Measurements from ENCODE around the gene MAPK12. TPM values are rescaled to one million over a fixed set of nuclear protein-coding genes. Genes with fewer than 3 reads are reported as not detected.

The MAPK12 gene
- total RNA-seq, 2 donors from 2014 or later: 8.4 to 18.0 TPM

GRCh38 chr22:50278956-50279619, 17.6 kb upstream of the MAPK12 start:
- TF ChIP-seq CTCF (IDR thresholded peaks at IDR 0.05) (no peak), POLR2A (IDR thresholded peaks at IDR 0.05) (no peak), POLR2AphosphoS5 (IDR thresholded peaks at IDR 0.05) (no peak)
- Histone ChIP-seq H3K27ac (no peak overlapping the region), H3K4me3 (no peak overlapping the region), H3K9me3 (no peaks in the 10 kb centered on the region), H3K4me1 (replicated peaks) (peaks cover 14% of the 10 kb centered on the region), H3K27me3 (replicated peaks; ENCODE audit: insufficient read depth) (no peaks in the 10 kb centered on the region), H3K36me3 (peaks cover 27 to 40% of the 10 kb centered on the region in 2 donors)
- DNase-seq (ENCODE audit: low spot score): no peak
- intact Hi-C loops (cut with DNase I): no loop called here
- 90% methylated on average over 30 of the region's 30 CpGs for whole genome bisulfite sequencing

- Histone ChIP-seq H3K9me3 (no peaks in the 10 kb centered on the region), H3K27ac (no peak overlapping the region), H3K27me3 (replicated peaks; ENCODE audit: insufficient read depth) (no peaks in the 10 kb centered on the region), H3K36me3 (peaks cover 27 to 34% of the 10 kb centered on the region in 2 donors), H3K4me3 (no peak overlapping the region), H3K4me1 (replicated peaks) (peaks cover 14% of the 10 kb centered on the region)
- WGBS: 95% methylated on average over 21 of the region's 21 CpGs
- no peak for DNase-seq (ENCODE audit: low spot score)
- intact Hi-C loops (cut with DNase I): no loop called here
- TF ChIP-seq POLR2AphosphoS5 (IDR thresholded peaks at IDR 0.05): no peak
- TF ChIP-seq CTCF (IDR thresholded peaks at IDR 0.05): no peak
- TF ChIP-seq POLR2A (IDR thresholded peaks at IDR 0.05): no peak
Observed at GRCh38 chr22:50278461-50278860, 17.0 kb upstream of the MAPK12 start.

GRCh38 chr22:50277761-50278160, 16.3 kb upstream of the MAPK12 start:
- intact Hi-C loops (cut with DNase I): no loop called here
- Histone ChIP-seq H3K4me3 (no peak overlapping the region), H3K27me3 (replicated peaks; ENCODE audit: insufficient read depth) (no peaks in the 10 kb centered on the region), H3K27ac (no peak overlapping the region), H3K4me1 (replicated peaks) (peaks cover 9% of the 10 kb centered on the region), H3K36me3 (peaks cover 27 to 34% of the 10 kb centered on the region in 2 donors), H3K9me3 (no peaks in the 10 kb centered on the region)
- DNase-seq (ENCODE audit: low spot score): no peak
- TF ChIP-seq POLR2A (IDR thresholded peaks at IDR 0.05): no peak
- no peak for TF ChIP-seq CTCF (IDR thresholded peaks at IDR 0.05)
- no peak for TF ChIP-seq POLR2AphosphoS5 (IDR thresholded peaks at IDR 0.05)
- 71% methylated on average over 25 of the region's 25 CpGs for WGBS

- H3K36me3 ChIP-seq: peaks cover 21 to 31% of the 10 kb centered on the region in 2 donors
- peaks cover 4% of the 10 kb centered on the region for H3K4me1 ChIP-seq (replicated peaks)
- no peaks in the 10 kb centered on the region for H3K27me3 ChIP-seq (replicated peaks; ENCODE audit: insufficient read depth)
- WGBS: 48% methylated on average over 23 of the region's 25 CpGs
- peak; percentile 12 to 80 (median 36) for TF ChIP-seq CTCF (IDR thresholded peaks at IDR 0.05)
- no peak for TF ChIP-seq POLR2A (IDR thresholded peaks at IDR 0.05)
- intact Hi-C loops (cut with DNase I): no loop called here
- no peak overlapping the region for H3K4me3 ChIP-seq
- DNase-seq (ENCODE audit: low spot score): peak; percentile 57
- no peak overlapping the region for H3K27ac ChIP-seq
- H3K9me3 ChIP-seq: no peaks in the 10 kb centered on the region
Observed at GRCh38 chr22:50276143-50276542, 14.7 kb upstream of the MAPK12 start.
